ENCODE data around the gene COL18A1. TPM values are rescaled to one million over a fixed set of nuclear protein-coding genes. Genes with fewer than 3 reads are reported as not detected.
A peak's percentile ranks its signal among the peaks of the same experiment; 100 is the strongest.

COL18A1 gene
- total and polyA plus RNA-seq, 2 donors from 2014 or later = 150 to 316 TPM

- H3K9ac ChIP-seq (ENCODE audit: low read length in 3 of 3) = no peak overlapping the region
- H3K4me1 ChIP-seq (ENCODE audit: control insufficient read depth in 2 of 3, insufficient read depth in 2 of 3, low read depth in 1 of 3, low read length in 3 of 3) = peaks cover 0 to 76% (median 57%) of the 10 kb centered on the region in 3 donors
- no peak for TF ChIP-seq CTCF (IDR thresholded peaks at IDR 0.05; ENCODE audit: borderline replicate concordance, extremely low read depth, insufficient read depth)
- FAIRE-seq = no peak
- H3K27ac ChIP-seq (ENCODE audit: low read depth in 2 of 2, low read length in 2 of 2) = peak overlapping the region in 1 of 2 donors; percentile 9
- peak in 3 of 5 donors; percentile 43 to 65 (median 45) for DNase-seq
- H3K27me3 ChIP-seq (ENCODE audit: control insufficient read depth, insufficient read depth, low read length) = no peaks in the 10 kb centered on the region
- no peaks in the 10 kb centered on the region for H3K36me3 ChIP-seq (ENCODE audit: control insufficient read depth in 2 of 3, insufficient read depth in 3 of 3, low read length in 3 of 3)
- no peak overlapping the region for H3K4me3 ChIP-seq (ENCODE audit: low read length in 3 of 3)
- H3K9me3 ChIP-seq (ENCODE audit: control insufficient read depth in 2 of 3, insufficient read depth in 1 of 3, low read length in 3 of 3) = no peaks in the 10 kb centered on the region
- intact Hi-C loops (cut with DNase I) = no loop called here
Measured at GRCh38 chr21:45413922-45414321, 9.0 kb downstream of the COL18A1 start.

- Histone ChIP-seq H3K9ac (ENCODE audit: low read length in 3 of 3) (no peak overlapping the region), H3K4me3 (ENCODE audit: low read length in 3 of 3) (no peak overlapping the region), H3K9me3 (ENCODE audit: control insufficient read depth in 2 of 3, insufficient read depth in 1 of 3, low read length in 3 of 3) (no peaks in the 10 kb centered on the region), H3K27me3 (ENCODE audit: control insufficient read depth, insufficient read depth, low read length) (no peaks in the 10 kb centered on the region), H3K36me3 (ENCODE audit: control insufficient read depth in 2 of 3, insufficient read depth in 3 of 3, low read length in 3 of 3) (no peaks in the 10 kb centered on the region), H3K27ac (ENCODE audit: low read depth in 2 of 2, low read length in 2 of 2) (no peak overlapping the region), H3K4me1 (ENCODE audit: control insufficient read depth in 2 of 3, insufficient read depth in 2 of 3, low read depth in 1 of 3, low read length in 3 of 3) (peaks cover 0 to 74% (median 57%) of the 10 kb centered on the region in 3 donors)
- no peak for TF ChIP-seq CTCF (IDR thresholded peaks at IDR 0.05; ENCODE audit: borderline replicate concordance, extremely low read depth, insufficient read depth)
- no peak for FAIRE-seq
- intact Hi-C loops (cut with DNase I) = no loop called here
- DNase-seq = peak in 1 of 5 donors; percentile 62
Measured at GRCh38 chr21:45414396-45415187, 9.6 kb downstream of the COL18A1 start.

GRCh38 chr21:45415188-45415942 lies 10.4 kb downstream of the COL18A1 start:
- peak overlapping the region in 1 of 3 donors; percentile 12 for H3K9ac ChIP-seq (ENCODE audit: low read length in 3 of 3)
- H3K27ac ChIP-seq (ENCODE audit: low read depth in 2 of 2, low read length in 2 of 2) = peak overlapping the region in 1 of 2 donors; percentile 97
- no peaks in the 10 kb centered on the region for H3K9me3 ChIP-seq (ENCODE audit: control insufficient read depth in 2 of 3, insufficient read depth in 1 of 3, low read length in 3 of 3)
- DNase-seq = peak in 2 of 5 donors; percentile 48 to 64
- FAIRE-seq = no peak
- H3K27me3 ChIP-seq (ENCODE audit: control insufficient read depth, insufficient read depth, low read length) = no peaks in the 10 kb centered on the region
- peaks cover 0 to 74% (median 57%) of the 10 kb centered on the region in 3 donors for H3K4me1 ChIP-seq (ENCODE audit: control insufficient read depth in 2 of 3, insufficient read depth in 2 of 3, low read depth in 1 of 3, low read length in 3 of 3)
- no peak for TF ChIP-seq CTCF (IDR thresholded peaks at IDR 0.05; ENCODE audit: borderline replicate concordance, extremely low read depth, insufficient read depth)
- H3K4me3 ChIP-seq (ENCODE audit: low read length in 3 of 3) = no peak overlapping the region
- intact Hi-C loops (cut with DNase I) = no loop called here
- no peaks in the 10 kb centered on the region for H3K36me3 ChIP-seq (ENCODE audit: control insufficient read depth in 2 of 3, insufficient read depth in 3 of 3, low read length in 3 of 3)

All from kidney (tissue), 14 donors.